ENCODE data around the gene VIM.

GRCh38 chr10:17196573-17196972, 31.5 kb upstream of the VIM start:
- TF ChIP-seq CTCF (IDR thresholded peaks at IDR 0.05) (no peak), POLR2A (IDR thresholded peaks at IDR 0.05) (no peak)

Measured in right lobe of liver (tissue), 4 donors.